ENCODE measurements around the gene DNAJC28.
"Not testable (repeated sequence)": the region's sequence is repeated elsewhere in the genome, so short reads cannot be mapped to it uniquely, and the experiment has no call there.

DNAJC28 gene

DNA sequence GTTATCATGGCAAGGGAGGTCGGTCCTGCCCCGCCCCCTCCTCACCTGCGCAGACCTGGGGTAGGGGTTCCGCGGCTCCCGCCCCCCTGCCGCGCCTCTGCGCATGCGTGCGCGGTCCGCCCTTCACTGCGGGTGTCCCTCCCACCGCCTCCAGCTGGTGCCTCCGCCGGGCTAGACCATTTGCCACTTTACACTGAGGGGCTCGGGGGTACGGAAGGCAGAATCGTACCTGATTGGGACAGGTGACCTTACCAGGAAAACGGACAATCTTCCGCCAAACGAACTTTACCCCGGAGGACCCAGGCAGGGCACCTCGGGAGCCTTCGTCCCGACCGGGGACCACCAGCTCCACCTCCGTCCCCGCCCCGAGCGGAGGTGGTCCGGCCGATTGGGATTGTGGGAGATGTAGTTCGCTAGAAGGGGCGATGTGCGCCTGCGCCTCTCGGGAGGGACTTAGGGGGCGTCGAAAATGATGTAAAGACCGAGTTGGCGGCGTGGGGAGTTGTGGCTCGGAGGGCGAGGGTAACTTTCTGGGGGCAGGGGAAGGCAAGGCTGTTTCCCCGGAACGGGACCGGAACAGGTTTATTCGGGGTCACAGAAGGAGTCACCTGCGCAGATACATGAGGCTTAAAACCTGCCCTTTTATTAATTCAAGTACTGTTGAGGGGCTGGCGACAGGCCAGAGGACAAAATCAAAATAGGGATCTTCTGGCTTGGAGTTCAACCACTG, at the start of gene DNAJC28:
Gene DNAJC28, minus strand, starts transcription at position 344 of the 730 bp plus-strand sequence. CDS start 2,323 bp downstream, outside the sequence.
- DNase-seq (ENCODE audit: low read depth), result peak; percentile 90

DNA sequence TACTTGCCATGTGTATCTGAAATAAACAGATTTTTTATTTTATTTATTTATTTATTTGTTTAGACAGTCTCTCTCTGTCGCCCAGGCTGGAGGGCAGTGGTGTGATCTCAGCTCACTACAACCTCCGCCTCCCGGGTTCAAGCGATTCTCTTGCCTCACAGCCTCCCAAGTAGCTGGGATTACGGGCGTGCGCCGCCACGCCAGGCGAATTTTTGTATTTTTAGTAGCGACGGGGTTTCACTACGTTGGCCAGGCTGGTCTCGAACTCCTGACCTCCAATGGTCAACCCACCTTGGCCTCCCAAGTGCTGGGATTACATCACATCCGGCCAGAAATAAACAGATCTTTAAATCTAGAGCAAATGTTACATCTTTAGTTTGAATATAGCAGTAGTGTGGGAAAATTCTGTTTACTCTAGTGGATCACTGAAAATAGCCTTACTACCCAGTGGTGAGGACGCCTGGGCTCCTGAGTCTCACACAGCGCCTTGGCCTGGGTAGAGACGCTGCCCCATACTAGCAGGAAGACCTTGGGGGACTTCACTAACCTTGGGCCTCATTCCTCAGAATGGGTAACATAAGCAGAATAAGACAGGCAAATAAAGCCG, 49.7 kb upstream of the DNAJC28 start:
- no peak for DNase-seq (ENCODE audit: low read depth)

DNA sequence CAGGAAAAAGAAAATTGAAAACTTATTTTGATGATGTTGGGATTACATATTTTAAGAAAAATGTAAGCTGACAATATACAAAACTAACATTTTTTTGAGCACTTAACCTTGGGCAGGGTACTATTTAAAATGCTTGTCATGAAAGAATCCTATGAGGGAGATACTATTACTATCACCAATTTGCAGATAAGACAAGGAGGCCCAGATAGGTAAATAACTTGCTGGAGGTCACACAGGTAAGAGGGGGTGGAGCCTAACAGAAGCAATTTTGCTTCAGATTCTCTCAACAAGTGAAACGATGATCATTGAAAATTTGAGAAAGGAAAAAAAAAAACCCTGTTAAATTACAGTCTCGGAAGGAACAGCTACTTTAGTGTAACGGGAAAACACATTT, 49.2 kb upstream of the DNAJC28 start:
- no peak for DNase-seq (ENCODE audit: low read depth)

GRCh38 chr21:33539616-33540015, 48.1 kb upstream of the DNAJC28 start:
- no peak for DNase-seq (ENCODE audit: low read depth)

GRCh38 chr21:33537212-33537611, 45.7 kb upstream of the DNAJC28 start:
- no peak for DNase-seq (ENCODE audit: low read depth)

DNA sequence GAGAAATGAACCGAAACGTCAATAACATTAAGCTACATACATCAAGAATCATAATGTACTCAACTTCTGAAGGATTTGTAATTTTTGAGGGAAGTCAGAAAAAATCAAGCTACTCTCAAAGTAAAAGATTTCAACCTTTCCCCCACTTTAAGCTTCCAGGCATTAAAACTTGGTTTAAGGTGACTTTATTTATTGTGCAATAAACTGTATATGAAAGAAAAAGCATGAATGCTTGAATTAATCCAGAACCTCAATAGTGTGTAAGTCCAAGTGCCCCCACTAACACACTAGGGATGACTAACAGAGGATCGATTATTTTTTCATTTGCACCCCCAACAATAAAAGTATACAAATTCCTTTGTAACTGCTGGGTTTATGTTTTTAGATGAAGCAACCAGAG, 39.5 kb upstream of the DNAJC28 start:
- DNase-seq (ENCODE audit: low read depth), result no peak

DNA sequence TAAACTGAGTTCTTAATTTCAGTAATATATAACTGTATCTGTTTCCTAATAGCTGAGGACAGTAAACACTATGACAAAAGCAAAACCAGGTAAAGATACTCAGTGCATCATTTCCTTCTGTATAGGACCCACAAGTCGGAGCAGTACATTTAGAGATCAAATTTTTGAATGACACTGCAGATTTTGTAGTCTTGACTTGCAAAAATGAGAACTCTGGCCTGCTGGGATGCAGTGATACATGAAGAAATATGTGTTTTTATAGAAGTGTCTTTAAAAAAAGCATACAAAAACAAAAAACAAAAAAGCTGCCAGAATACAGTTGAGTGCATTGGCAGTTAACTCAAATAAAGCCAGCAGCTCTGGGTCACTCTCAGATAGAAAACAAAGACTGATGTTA, 31.4 kb upstream of the DNAJC28 start:
- DNase-seq (ENCODE audit: low read depth), result no peak

GRCh38 chr21:33522297-33522952, 30.9 kb upstream of the DNAJC28 start:
- no peak for DNase-seq (ENCODE audit: low read depth)

DNA sequence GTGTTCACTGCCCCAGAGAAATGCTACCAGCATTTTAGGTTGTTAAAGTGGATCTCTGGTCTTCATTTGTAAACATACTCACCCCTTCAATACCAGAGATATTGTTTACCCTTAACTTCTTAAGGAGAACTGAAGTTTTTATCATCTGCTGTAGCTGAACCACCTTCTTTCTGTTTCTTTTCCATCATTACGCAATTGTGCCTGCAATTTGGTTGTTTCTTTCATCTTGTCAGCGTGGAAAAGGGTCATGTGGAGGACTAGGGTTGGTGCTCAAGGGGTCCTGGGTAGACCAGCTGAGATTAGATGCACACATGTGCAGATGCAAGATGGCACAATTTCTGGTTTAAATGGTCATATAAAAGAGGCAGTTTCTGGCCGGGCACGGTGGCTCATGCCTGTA, 27.4 kb upstream of the DNAJC28 start:
- no peak for DNase-seq (ENCODE audit: low read depth)

GRCh38 chr21:33514229-33514628, 22.7 kb upstream of the DNAJC28 start:
- DNase-seq (ENCODE audit: low read depth), result no peak

DNA sequence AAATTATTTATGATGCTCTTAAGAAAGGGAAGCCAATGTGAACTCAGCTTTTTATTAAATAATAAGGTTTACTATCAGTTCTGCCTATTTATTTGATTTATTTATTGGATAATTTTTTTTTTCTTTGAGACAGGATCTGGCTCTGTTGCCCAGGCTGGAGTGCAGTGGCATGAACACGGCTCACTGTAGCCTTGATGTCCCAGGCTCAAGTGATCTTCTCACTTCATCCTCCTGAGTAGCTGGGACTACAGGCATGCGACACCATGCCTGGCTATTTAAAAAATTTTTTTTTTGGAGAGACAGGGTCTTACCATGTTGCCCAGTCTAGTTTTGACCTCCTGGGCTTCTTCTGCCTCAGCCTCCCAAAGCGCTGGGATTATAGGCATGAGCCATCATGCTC, 21.0 kb upstream of the DNAJC28 start:
- DNase-seq (ENCODE audit: low read depth), result no peak

DNA sequence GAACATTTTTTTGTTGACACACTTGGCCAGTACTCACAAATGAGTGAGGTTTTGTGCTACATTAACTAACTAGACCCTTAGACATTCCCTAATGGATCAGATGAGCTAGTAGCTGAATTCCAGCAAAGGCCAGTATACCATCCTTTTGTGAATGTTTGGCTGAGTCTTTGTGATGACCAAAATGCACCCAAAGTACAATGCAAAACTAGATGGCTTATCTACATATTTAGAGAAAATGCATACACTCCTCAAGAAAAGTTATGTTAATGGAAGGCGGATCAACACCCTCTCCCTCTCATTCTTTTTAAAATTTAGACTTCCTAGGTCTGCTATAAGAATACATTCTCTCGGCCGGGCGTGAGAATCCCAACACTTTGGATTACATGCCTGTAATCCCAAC, 20.1 kb upstream of the DNAJC28 start:
- no peak for DNase-seq (ENCODE audit: low read depth)

DNA sequence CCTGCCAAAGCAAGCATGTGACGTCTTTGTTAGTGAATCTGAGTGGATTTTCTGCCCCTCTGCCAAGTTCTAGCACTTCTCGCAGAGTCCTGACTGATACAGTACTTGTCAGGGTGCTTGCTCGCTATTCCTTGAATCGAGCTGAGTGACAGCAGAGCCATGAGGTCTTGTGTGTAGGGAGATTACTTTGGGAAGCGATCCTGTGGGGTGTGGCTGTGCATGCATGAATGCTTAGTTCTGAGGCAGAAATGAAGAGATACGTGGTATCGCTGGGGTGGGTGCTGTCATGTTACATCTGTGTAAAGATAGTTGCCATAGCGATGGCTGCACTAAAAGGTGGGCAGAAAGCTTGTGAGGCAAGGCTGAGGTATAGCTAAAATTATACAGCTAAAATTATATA, 19.3 kb upstream of the DNAJC28 start:
- no peak for DNase-seq (ENCODE audit: low read depth)

- not testable (repeated sequence) for DNase-seq (ENCODE audit: low read depth)
Observed at GRCh38 chr21:33507003-33507402, 15.5 kb upstream of the DNAJC28 start.

DNA sequence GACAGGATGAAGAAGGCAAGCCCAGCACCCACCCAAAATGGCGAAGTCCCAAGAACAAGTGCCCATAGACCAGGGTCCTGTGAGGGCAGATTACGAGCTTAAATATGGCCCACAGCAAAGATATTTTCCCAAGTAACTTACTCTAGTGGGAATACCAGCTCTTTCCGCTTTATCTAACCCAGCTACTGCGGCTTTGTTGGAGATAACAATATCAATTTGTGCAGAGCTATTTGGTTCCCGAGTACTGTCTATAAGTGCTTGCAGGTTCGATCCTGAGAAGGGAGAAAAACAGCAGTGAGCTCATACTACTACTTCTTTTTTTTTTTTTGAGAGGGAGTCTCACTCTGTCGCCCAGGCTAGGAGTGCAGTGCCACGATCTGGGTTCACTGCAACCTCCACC, 14.3 kb upstream of the DNAJC28 start:
- DNase-seq (ENCODE audit: low read depth), result no peak

DNA sequence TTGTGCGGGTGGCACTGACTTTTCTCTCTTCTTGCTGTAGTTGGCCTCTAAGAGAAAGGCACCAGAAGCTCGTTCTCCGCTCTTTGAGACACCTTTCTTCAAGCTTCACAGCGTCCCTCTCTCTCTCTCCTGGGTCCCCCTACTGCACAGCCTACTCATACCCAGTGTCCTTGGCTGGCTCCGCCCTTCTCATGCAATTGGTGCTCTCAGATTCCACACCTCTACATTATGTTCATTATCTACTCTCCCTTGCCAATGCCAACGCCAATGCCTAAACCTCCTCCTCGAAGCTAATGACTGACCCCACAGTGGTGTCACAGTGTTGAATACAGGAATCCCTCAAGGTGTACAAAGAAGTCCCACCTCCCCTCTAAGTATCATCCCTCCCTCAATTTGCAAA, 4.8 kb upstream of the DNAJC28 start:
- DNase-seq (ENCODE audit: low read depth), result no peak

DNA sequence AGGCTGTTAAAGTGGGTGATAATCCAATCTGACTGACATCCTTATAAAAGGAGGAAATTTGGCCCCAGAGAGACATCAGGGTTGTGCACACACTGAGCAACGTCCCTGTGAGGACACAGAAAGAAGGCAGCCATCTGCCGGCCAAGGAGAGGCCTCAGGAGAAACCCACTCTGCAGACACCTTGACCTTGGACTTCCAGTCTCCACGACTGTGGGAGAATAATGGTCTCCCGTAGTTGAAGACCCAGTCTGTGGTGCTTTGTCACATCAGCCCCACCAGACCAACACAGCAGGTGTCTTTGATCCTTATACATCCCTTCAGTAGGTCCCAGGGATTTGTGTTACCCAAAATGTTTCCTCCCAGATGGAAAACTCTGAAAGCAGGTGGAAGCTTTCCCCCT, 4.2 kb upstream of the DNAJC28 start:
- DNase-seq (ENCODE audit: low read depth), result no peak

GRCh38 chr21:33493756-33494155, 2.2 kb upstream of the DNAJC28 start:
- DNase-seq (ENCODE audit: low read depth), result no peak

DNA sequence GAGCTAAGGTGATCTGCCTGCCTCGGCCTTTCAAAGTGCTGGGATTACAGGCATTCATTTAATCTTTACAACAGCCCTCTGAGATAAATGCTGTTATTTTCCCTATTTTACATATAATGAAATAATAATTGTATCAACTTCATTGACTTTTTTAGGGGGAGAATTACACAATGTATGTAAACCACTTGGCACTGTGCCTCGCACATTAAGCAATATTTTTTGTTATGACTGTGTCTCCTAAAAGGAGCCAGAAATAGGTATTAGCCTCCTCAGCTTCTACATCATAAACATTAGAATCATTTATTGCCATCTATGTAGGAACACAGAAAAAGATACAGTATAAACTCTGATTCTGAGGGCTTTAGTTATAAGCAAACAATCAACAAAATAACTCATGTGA, 1.1 kb upstream of the DNAJC28 start:
- DNase-seq (ENCODE audit: low read depth), result no peak

DNA sequence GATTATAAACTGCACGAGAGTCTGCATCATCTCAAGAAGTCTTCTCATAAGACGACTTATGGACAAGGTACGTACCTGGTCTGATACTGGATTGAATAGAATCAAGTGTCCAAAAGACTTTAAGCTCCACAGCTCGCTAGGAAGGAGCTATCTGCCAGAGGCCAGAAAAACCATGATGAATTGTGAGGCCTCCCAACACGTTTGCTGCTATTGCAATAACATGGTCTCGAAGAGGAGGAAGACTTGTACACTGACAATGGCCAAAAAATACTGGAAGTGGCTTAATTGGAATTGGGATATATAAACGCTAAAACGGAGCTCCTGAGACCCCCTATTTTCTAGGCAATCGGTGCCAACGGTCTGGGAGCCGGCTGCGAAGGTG, 534 bp downstream of the DNAJC28 start:
- DNase-seq (ENCODE audit: low read depth), result no peak

DNA sequence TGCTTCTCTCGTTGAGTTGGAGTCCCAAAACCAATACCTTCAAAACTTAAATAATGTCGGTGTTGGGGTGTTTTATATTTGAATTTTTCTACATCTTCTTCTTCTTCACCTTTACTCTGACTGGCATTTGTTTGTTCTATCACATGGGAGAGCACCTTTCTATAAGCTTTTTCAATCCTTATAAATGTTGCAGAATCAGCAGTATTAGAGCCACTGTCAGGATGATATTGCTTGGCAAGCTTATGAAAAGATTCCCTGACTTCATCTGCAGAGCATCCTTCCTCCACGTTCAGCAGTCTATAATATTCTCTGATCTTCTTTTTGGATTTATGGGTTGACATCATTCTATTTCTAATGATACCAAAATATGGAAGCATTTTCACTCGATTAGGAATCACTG, 2.6 kb downstream of the DNAJC28 start:
- no peak for DNase-seq (ENCODE audit: low read depth)

DNA sequence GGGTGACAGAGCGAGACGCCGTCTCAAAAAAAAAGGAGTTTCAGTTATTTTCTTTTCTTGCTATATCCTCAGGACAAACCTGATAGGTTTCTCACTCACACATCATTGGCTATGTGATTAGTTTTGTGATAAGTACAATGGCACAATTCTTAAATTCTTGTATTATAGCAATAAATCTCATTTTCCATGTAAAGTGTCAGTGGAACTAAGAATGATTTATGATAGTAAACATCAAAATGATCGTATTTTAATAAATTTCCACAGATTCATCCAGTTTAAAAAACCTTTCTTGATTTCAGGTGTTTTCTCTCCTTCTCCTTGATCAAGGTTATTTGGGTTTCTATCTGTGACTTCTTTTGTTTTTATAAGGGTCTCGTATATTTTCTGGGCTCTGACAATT, 3.5 kb downstream of the DNAJC28 start:
- DNase-seq (ENCODE audit: low read depth), result no peak

DNA sequence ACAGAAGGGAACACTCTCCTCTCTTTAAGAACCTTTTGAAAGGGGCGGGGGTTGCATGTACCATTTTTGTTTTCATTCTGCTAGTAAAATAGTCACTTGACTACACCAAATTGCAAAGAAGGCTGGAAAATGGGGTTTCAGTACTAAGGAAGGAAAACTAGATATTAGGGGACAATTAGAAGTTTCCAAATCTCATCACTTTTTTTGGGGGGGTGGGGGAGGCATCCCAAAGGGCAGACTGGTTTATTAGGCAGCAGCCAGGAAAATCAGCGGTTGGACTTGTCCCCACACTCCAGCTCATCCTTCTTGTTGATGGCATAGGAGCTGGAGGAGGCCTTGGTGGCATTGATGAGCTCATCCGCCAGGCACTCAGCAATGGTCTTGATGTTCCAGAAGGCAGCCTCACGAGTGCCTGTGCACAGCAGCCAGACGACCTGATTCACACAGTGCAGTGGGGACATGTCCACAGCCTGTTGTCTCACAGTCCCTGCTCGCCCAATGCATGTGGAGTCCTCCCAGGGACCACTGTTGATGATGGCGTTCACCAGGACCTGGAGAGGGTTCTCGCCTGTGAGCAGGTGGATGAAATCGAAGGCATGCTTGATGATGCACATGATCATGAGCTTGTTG, 10.1 kb downstream of the DNAJC28 start:
- no peak for DNase-seq (ENCODE audit: low read depth)

Data from stimulated activated CD4-positive, alpha-beta T cell treated with anti-CD3 and anti-CD28 coated beads, Interleukin-2, amount 100 ng/mL, for 4 hours (primary cell).